Activated T-cell treated with anti-CD3 and anti-CD28 coated beads for 1 hour (primary cell): ENCODE data around the gene TLE1.

Source experiments
- DNase-seq: peaks from one replicate; pipeline ENCODE4 v3.0.0-alpha.2; 2020; ENCODE audit warnings: low read depth

The TLE1 gene

DNA sequence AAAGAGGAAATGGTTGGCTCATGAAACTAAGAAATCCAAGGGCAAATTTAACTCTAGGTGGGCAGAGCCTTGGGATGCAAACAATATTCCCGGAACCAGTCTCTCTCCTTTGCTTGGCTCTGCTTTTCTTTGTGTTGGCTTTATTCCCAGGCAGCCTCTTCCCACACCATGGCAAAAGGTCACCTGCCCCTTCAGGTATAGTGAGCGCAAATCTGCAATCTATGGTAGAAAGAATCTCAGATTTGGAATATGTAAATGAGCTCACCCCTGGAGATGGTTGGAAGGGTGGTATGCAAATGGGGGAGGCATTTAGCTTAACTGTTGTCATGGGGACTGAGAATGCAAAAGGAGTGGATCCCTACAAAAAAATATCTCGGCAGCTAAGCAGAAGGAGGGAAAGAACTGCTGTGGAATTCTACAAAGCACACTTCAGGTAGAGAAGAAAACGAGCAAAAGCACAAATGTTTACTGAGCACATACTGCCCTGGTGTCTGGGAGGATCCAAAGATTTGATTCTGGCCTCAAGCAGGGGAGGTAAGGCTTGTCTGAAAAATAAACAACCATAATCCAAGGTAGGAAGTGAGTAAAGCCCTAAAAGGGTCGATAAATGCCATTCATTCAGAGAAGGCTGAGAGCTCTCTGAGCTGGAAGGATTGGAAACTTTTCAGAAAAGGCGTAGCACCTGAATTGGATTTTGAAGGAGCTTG lies 139.7 kb downstream of the TLE1 start:
- DNase-seq, result no peak

DNA sequence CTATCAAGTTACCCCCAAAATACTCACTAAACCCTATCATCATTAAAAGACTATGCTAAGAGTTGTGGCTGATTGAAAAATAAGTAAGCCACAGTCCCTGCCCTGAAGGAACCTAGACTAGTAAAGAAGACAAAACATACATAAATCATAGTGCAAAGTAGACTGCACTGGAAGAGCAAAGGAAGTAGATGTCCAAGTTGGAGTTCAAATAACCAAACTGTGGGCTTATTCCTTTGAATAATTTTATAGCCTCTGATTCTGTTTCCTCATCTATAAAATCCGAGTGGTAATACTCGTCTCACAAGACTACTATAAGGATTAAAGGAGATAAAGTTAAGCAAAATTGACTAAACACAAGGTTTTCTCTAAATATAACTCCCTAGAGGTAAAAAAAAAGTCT lies 140.4 kb downstream of the TLE1 start:
- DNase-seq, result no peak

DNA sequence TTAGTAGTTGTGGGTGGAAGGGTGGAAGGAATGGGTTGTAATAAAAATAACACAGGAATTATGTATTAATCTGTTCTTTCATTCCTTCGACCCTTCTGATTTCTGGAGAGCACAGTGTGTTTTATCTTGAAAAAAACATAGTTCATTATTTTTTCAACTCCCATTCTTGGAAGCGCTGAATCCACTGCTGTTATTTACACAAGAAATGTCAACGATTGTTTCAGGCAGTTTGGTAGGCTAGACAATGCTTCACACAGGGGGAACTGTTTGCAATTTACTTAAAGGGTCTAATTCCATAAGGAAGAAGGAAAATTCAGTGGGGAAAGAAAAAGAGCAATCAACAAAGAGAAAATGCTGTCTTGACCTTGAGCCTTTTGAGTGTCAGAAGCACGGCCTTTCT lies 142.9 kb downstream of the TLE1 start:
- no peak for DNase-seq

DNA sequence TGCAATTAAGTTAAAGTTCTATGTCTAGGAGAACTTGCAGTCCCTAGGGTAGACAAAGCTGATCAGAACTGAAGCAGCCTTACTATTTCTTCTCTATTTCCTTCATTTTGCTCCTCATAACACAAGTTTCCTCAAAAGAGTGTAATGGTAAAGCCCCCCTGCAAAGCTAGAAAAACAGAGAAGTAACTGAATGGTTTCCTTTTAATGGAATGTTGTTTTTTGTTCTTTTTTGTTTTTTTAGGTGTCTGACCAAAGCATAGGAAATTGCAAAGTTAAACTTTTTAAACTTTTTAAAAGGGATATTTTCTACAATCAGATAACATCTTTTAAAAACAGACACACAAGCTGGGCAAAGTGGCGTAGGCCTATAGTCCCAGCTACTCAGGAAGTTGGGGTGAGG lies 145.7 kb downstream of the TLE1 start:
- DNase-seq, result no peak

DNA sequence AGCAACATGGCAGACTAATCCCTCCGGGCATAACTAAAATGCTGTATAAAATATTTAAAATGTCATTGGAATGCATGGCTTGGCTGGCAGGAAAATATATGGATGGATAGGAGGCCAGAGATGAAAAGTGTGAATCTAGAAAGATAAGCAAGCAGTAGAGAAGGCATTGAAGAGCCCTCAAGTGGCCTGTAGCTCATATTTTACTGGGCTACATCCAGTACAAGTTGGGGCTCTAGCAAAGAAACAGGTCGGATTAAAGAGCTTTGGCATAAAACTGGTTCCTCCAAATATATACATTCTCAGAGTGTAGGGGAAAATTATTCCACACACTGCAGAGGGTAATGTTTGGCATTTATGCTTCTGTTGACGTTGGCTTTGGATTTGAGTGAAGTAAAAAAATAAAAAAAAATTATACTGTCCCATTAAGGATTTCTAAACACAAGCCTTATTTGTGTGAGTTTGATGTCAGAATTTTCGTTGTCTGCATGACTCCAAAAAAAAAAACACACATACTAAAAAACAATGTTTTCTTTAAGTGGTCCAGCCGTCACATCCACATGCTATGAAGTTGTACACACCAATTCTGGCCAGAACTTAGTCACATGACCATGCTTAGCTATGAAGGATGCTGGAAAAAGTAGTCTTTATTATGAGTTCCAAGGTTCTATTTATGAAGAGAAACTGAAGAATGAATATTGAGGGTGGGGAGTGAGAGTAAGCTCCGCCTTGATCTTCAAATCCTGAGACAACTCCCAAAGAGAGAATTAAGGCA lies 147.0 kb downstream of the TLE1 start:
- DNase-seq, result no peak

DNA sequence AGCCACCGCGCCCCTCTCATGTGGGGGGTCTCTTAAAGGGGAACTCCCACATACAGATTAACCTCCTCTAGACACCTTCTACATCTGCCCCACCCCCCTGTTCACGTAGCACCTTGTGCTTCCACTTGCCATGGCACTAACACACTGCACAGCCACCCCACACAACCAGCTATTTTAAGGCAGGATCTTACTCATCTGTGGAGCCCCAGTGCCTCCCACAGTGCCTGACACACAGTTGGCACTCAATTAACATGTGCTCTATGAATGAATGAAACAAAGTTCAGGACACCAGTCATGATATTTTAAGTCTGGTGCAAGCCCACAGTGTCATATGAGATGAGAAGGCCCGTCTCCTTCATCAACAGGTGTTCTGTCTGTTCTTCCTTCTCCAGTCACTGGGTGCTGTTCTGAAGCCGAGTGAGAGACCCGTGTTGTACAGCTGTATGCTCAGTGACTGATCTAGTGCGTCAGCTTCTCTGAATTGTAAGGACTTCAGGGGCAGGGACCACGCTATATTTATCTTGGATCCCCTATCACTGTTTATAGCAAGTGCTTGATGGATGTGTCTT lies 149.1 kb downstream of the TLE1 start:
- DNase-seq, result no peak

DNA sequence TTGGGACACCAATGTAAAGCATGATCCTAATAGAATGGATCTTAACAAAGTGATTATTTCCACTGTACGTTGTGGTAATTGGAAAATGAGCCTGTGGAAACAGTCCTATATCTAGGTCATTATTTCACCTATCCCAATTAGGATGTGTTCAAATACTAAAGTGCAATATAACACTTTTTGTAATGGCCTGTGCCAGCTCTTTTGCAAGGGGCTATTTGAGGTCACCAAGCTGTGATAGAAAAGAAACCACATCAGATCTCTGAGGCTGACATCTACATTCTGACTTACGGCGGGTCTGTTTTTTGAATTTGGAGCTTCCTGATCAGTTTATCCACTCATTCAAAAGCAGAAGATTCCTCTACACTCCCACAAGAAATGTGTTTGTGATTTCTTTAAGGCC lies 150.0 kb downstream of the TLE1 start:
- no peak for DNase-seq

DNA sequence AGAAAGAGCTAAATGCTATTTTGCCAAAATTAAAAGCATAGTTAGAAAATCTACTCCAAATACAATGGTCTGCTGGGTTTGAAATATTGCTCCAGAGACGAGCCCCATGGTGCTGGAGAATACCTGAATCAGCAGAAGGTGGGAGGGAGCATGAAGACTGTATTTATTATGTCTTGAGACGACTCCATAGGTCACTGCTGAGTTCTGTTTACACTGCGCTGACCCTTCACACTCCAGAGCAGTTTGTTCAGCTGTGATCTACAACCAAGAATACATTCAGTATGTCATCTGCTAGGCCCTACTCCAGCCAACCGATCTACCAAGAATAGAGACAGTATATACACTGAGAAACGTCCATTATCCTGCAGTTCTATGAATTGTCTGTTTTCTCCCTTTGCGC lies 150.5 kb downstream of the TLE1 start:
- DNase-seq, result no peak

DNA sequence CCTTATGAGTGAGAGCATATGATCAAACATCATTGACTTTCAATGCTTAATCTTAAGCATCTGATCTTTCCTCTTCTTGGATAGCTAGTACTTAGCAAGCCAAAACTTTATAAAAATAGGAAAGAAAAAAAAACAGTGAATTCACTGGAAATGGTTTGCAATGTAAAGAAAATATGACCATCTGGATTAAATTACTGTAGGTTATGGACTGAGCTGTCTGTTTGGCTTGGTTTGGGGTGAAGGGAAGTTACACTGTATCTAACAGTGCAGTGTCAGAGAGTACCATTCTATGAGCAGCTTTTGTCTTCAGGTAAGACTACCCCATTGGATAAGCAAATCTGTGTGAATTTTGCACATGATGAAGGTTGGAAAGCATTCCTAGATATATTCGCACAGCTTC lies 151.4 kb downstream of the TLE1 start:
- DNase-seq, result no peak

DNA sequence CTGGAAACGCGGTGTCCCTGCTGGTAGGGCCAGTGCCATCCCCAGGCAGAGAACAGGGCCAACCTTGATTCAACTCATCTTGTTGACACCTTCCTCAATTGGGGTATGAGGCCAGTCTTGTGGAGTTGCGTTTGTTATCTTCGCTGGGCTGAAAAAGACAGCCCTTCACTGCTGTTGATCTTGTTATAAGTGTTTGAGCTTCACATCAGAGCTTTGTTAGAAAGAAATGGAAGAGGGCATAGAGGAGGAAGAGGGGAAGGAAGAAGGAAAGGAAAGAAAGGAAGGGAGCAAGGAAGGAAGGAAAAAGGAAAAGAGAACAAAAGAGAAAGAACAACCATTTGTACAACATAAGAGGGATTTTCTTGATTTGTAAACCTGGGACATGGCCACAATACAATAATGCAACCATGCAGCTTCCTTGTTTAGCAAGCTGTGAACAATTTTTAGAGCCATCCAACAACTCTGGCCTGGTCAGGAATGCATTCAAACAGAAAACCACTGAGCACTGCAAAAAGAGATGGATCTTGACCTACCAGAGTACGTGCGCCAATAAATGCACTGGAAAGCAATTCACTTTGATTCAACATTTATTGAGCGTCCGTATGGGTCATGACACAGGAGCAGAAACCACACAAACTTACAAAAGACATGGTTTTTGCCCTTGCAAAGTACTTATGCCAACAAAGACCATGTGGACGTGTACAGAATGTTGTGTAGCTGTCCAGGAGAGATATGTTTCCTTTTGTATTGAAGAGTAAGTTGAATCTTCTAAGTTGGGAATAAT lies 152.9 kb downstream of the TLE1 start:
- DNase-seq, result no peak

DNA sequence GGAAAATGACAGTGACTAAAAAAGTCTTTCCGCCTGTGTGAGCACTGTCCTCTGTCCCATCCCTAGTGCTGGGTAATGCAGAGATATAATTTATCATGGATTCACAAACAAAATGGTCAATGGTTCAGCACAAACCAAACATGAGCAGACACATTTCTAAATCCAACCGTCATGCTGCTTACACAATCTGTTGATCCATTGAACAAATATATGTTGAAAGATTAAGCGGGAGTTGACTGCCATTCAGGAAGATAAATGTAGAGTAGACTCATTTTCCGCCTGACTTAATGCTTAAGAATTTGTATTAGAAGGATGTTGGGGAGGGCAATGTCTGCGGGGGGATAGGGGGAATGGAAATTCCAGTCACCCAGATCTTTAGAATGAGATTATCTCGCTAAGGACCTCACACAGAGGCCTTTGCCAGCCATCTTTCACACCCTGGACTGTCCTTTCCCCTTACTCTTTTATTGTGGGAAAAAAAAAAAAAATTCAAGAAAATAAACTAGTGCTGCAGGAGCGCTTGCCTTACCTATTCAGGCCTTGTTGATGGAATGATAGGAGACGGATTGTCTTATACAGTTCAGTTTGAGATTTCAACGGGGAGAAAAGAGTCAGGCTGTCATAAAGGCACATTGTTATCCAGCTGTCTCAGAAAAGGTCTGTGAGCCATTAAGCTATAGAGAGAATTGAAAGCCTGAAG lies 153.7 kb downstream of the TLE1 start:
- no peak for DNase-seq

DNA sequence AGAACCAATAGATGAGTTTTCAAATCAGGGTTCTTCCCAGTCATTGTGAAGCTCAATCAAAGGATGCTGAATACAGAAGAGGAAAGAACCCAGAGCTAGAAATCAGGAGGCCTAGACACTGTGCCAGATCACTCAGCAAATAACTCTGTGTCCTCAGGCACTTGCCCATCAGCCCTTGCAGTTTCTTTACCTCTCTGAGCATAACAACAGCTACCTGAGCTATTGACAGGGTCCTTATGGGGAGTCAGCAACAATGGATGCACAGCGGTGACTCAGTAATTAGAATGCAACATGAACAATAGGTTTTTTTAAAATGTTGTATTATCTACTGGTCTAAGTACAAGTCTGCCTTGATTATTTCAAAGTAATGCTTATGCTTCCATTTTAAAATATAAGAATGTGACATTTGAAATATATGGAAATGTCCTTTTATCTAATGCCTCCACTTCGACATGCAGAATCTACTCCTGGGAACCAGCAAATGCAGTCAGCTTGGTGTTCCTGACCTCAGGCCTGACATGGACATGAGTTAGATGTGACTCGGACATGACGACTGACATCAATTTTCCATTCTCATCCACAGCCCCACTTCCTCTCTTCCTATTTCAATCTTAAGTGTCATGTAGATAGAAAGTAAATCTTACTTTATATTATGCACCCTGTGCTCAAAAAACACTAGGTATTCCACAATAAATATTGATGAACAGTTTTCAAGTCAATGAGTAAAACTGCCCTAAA lies 155.0 kb downstream of the TLE1 start:
- no peak for DNase-seq
